Prostate gland (tissue), 2 donors: ENCODE results near the gene RASL11A. TPM values are rescaled to one million over a fixed set of nuclear protein-coding genes. Genes with fewer than 3 reads are reported as not detected.

Source experiments
- DNase-seq: peaks from one replicate; pipeline ENCODE4 v3.0.0-alpha.2; 2019; ENCODE audit warnings: low spot score
- H3K27ac ChIP-seq, 2 donors: fragments of 200-600 bp; sonication (generic); 2 replicates each; pipeline ENCODE4 v1.5.1; 2017 to 2019
- H3K27me3 ChIP-seq: fragments of 200-600 bp; sonication (generic); replicated peaks from 2 replicates; pipeline ENCODE4 v1.5.1; 2019; ENCODE audit not compliant: insufficient read depth
- H3K36me3 ChIP-seq, 2 donors: fragments of 200-600 bp; sonication (generic); 1 replicate in 1 of 2; 2 replicates in 1 of 2; pipeline versions ENCODE4 v1.5.1 to v1.8.1; 2017 to 2019
- H3K4me1 ChIP-seq: fragments of 200-600 bp; sonication (generic); replicated peaks from 2 replicates; pipeline ENCODE4 v1.5.1; 2019
- H3K4me3 ChIP-seq, 2 donors: fragments of 200-600 bp; sonication (generic); 2 replicates each; pipeline ENCODE4 v1.5.1; 2017 to 2019
- H3K9me3 ChIP-seq: fragments of 200-600 bp; sonication (generic); 2 replicates; pipeline ENCODE4 v1.5.1; 2017
- POLR2A ChIP-seq: fragments of 450-650 bp; IDR thresholded peaks from one replicate; pipeline ENCODE4 v1.6.1; 2016; ENCODE audit warnings: antibody characterized with exemption, mild to moderate bottlenecking
- POLR2AphosphoS5 ChIP-seq: sonication (generic); formaldehyde crosslinking; IDR thresholded peaks from one replicate; pipeline ENCODE4 v1.6.1; 2017; ENCODE audit warnings: antibody characterized with exemption
- WGBS: methylation state at CpG from one replicate; pipeline ENCODE4 v1.1.5; 2018; 5-methylcytosine and 5-hydroxymethylcytosine counted together
- intact Hi-C: fragments of 100-400 bp; cut with DNase I; formaldehyde crosslinking; loops from one replicate; pipeline ENCODE4 v1.14.2; 2022
- total RNA-seq, 2 donors: library from RNA; depleted of rRNA; stranded (reverse); fragments of >200 nt; gene quantifications; one replicate each; pipeline ENCODE4 v1.1.0, GENCODE V29; 2016
- TF ChIP-seq, protein P1 (sequence below), 4 experiments: fragments of 200-600 bp in 2 of 4; fragments of 450-650 bp in 2 of 4; sonication (generic) in 2 of 4; IDR thresholded peaks; 1 replicate in 3 of 4; 2 replicates in 1 of 4; pipeline ENCODE4 v1.5.1; 2016 to 2019; ENCODE audit warnings: antibody characterized with exemption in 4 of 4, mild to moderate bottlenecking in 2 of 4, moderate library complexity in 2 of 4

RASL11A gene
- total RNA-seq, 2 donors from 2014 or later = 26.5 to 31.5 TPM

DNA sequence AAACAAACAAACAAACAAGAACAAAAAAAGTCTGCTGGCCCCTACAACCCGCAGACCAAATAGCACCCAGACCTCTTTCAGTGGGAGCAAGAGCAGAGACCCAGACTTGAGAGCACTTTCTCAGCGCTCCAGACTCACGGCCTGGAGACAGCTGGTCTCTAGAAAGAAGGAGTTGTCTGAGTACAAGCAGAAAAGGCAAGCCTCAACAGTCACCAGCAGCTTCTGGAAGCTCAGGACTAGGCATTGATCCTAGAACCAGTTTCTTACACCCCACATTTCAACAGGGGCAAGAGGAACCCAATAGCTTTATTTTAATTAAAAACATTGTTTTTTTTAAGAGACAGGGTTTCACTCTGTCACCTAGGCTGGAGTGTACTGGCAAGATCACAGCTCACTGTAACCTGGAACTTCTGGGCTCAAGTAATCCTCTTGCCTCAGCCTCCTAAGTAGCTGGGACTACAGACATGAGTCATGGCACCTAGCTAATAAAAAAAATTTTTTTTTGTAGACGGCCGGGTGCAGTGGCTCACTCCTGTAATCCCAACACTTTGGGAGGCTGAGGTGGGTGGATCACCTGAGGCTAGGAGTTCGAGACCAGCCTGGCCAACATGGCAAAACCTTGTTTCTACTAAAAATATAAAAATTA is 30.4 kb downstream of the RASL11A start:
- Histone ChIP-seq H3K36me3 (no peaks in the 10 kb centered on the region), H3K27ac (no peak overlapping the region), H3K27me3 (no peaks in the 10 kb centered on the region), H3K4me1 (no peaks in the 10 kb centered on the region), H3K4me3 (no peak overlapping the region), H3K9me3 (no peaks in the 10 kb centered on the region)
- intact Hi-C loops = no loop called here
- 62% methylated on average over 6 of the region's 6 CpGs for WGBS
- no peak for DNase-seq
- TF ChIP-seq POLR2A (no peak), POLR2AphosphoS5 (no peak)
- TF ChIP-seq, protein P1, sequence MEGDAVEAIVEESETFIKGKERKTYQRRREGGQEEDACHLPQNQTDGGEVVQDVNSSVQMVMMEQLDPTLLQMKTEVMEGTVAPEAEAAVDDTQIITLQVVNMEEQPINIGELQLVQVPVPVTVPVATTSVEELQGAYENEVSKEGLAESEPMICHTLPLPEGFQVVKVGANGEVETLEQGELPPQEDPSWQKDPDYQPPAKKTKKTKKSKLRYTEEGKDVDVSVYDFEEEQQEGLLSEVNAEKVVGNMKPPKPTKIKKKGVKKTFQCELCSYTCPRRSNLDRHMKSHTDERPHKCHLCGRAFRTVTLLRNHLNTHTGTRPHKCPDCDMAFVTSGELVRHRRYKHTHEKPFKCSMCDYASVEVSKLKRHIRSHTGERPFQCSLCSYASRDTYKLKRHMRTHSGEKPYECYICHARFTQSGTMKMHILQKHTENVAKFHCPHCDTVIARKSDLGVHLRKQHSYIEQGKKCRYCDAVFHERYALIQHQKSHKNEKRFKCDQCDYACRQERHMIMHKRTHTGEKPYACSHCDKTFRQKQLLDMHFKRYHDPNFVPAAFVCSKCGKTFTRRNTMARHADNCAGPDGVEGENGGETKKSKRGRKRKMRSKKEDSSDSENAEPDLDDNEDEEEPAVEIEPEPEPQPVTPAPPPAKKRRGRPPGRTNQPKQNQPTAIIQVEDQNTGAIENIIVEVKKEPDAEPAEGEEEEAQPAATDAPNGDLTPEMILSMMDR (IDR thresholded peaks at IDR 0.05) = no peak

DNA sequence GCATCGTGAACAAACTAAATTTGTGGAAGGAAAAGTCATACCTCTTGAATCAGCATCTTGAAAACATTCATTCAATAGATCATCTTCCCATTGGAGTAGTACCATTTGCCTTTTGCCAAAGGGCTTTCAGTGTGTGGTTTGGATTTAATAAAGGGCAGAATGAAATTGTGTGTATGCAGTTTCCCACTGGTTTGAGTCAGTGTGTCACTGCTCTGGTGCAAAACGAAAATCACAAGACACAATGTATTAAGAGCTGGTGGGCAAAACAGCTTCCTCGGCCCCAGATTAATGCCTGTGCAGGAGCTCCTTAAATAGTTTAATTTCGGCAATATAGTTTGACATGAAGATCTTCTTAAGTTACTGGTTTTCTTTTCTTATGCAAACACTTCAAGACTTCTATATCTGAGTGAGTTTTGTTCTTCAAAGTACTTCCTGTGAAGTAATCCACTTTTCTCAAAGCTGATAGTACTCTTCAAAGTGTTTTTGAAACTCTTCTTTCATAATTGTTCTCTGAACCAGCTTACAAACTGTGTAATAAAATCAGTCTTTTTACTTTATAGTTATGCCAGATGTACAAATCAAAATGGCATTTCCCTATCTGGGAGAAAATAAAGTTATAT is 32.1 kb downstream of the RASL11A start:
- no peaks in the 10 kb centered on the region for H3K9me3 ChIP-seq
- intact Hi-C loops = no loop called here
- no peak for TF ChIP-seq POLR2AphosphoS5
- no peak for TF ChIP-seq POLR2A
- TF ChIP-seq, protein P1 (IDR thresholded peaks at IDR 0.05) = no peak
- H3K27me3 ChIP-seq = no peaks in the 10 kb centered on the region
- no peak for DNase-seq
- 40% methylated on average over 4 of the region's 4 CpGs for WGBS
- H3K4me3 ChIP-seq = no peak overlapping the region
- H3K36me3 ChIP-seq = no peaks in the 10 kb centered on the region
- no peak overlapping the region for H3K27ac ChIP-seq
- no peaks in the 10 kb centered on the region for H3K4me1 ChIP-seq

DNA sequence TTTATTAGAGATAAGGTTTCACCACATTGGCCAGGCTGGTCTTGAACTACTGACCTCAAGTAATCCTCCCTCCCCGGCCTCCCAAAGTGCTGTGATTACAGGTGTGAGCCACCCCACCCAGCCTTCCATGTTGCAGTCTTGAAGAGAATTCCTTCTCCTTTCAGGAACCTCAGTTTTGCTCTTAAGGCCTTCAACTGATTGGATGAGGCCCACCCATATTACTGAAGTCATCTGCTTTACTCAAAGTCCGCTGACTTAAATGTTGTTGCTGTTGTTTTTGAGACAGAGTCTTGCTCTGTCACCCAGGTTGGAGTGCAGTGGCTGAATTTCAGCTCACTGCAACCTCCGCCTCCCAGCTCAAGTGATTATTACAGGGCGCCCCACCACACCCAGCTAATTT is 33.5 kb downstream of the RASL11A start:
- Histone ChIP-seq H3K27me3 (no peaks in the 10 kb centered on the region), H3K4me1 (no peaks in the 10 kb centered on the region), H3K4me3 (no peak overlapping the region), H3K27ac (no peak overlapping the region), H3K36me3 (no peaks in the 10 kb centered on the region), H3K9me3 (no peaks in the 10 kb centered on the region)
- TF ChIP-seq POLR2AphosphoS5 (no peak), POLR2A (no peak)
- TF ChIP-seq, protein P1 (IDR thresholded peaks at IDR 0.05) = no peak
- WGBS = 96% methylated on average over 4 of the region's 4 CpGs
- intact Hi-C loops = no loop called here
- DNase-seq = no peak

DNA sequence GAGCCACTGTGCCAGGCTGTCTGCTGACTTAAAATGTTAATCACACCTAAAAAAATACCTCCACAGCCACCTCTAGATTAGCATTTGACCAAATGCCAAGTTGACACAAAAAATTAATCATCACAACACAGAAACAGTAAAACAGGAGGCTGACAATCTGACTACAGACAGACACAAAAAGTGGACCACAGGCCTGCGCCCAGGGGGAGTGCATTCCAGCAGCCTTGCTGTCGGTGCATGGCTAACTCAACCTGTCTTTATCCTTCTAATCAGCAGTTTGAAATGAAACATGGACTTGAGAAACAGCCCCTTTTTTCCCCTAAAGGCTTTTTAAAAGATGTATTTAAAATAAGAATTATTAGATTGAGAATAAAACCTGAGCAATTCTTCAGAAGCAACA is 34.0 kb downstream of the RASL11A start:
- H3K4me3 ChIP-seq = no peak overlapping the region
- WGBS = 62% methylated on average over 2 of the region's 2 CpGs
- DNase-seq = no peak

DNA sequence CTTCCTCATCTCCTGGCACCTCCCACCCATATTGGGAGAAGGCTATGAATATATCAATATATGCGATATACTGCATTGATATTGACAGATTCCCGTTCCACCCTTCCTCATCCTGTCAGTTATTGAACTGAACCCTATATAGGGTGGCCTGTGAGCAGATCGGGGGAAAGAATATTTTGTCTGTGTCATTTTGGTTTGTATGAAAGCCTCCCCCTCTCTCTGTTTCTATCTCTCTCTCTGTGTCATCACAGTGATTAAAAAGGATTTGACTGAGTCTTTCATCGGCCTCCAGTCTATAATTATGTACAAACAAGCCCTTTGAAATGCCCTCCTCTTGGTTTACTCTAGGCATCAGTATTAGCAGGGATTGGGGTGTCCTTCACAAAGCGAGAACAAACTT is 35.7 kb downstream of the RASL11A start:
- Histone ChIP-seq H3K9me3 (no peaks in the 10 kb centered on the region), H3K27me3 (no peaks in the 10 kb centered on the region), H3K27ac (no peak overlapping the region), H3K4me3 (no peak overlapping the region), H3K36me3 (no peaks in the 10 kb centered on the region), H3K4me1 (no peaks in the 10 kb centered on the region)
- TF ChIP-seq POLR2A = no peak
- TF ChIP-seq, protein P1 (IDR thresholded peaks at IDR 0.05) = no peak
- TF ChIP-seq POLR2AphosphoS5 = no peak
- WGBS = 89% methylated on average over 5 of the region's 5 CpGs
- intact Hi-C loops = no loop called here
- DNase-seq = no peak

More for the DNA sequence above, 34.0 kb downstream of the RASL11A start:
- TF ChIP-seq POLR2AphosphoS5 (no peak), POLR2A (no peak)
- Histone ChIP-seq H3K36me3 (no peaks in the 10 kb centered on the region), H3K9me3 (no peaks in the 10 kb centered on the region), H3K27ac (no peak overlapping the region), H3K27me3 (no peaks in the 10 kb centered on the region), H3K4me1 (no peaks in the 10 kb centered on the region)
- intact Hi-C loops = no loop called here
